ENCODE results near the gene GPC6.

GRCh38 chr13:93399212-93399611 is 172.6 kb downstream of the GPC6 start:
- TF ChIP-seq REST (IDR thresholded peaks at IDR 0.05; ENCODE audit: low read depth, low read length) (no peak), RFX5 (IDR thresholded peaks at IDR 0.05; ENCODE audit: low read length) (no peak), NFIC (IDR thresholded peaks at IDR 0.05; ENCODE audit: borderline replicate concordance) (no peak)
